HepG2 (cell line): ENCODE measurements around the gene FCHSD1. TPM values are rescaled to one million over a fixed set of nuclear protein-coding genes. Genes with fewer than 3 reads are reported as not detected.
A peak's percentile ranks its signal among the peaks of the same experiment; 100 is the strongest.

Source experiments
- BCL6 ChIP-seq: IDR thresholded peaks from 2 replicates; pipeline ENCODE4 v1.6.1; 2016; ENCODE audit warnings: missing genetic modification reagents, missing compliant biosample characterization
- CSRNP2 ChIP-seq: sonication (generic); formaldehyde crosslinking; conservative IDR thresholded peaks from 2 replicates; pipeline ENCODE4 v1.8.0; 2022; ENCODE audit warnings: low read depth, missing genetic modification reagents
- DPF2 ChIP-seq: sonication (generic); formaldehyde crosslinking; IDR thresholded peaks from 2 replicates; pipeline ENCODE4 v1.4.0; 2020; ENCODE audit warnings: mild to moderate bottlenecking, low read depth, missing genetic modification reagents, borderline replicate concordance
- MIER3 ChIP-seq: IDR thresholded peaks from 2 replicates; pipeline ENCODE4 v1.6.1; 2016; ENCODE audit warnings: missing compliant biosample characterization, borderline replicate concordance
- MXD3 ChIP-seq: IDR thresholded peaks from 2 replicates; pipeline ENCODE4 v1.6.1; 2016; ENCODE audit warnings: mild to moderate bottlenecking, missing biosample characterization, missing genetic modification reagents
- NRL ChIP-seq: sonication (generic); formaldehyde crosslinking; IDR thresholded peaks from 2 replicates; pipeline ENCODE4 v1.5.0; 2020; ENCODE audit warnings: missing genetic modification reagents, mild to moderate bottlenecking, moderate library complexity, borderline replicate concordance
- SATB2 ChIP-seq: sonication (generic); formaldehyde crosslinking; IDR thresholded peaks from 2 replicates; pipeline ENCODE4 v1.5.0; 2020; ENCODE audit warnings: missing genetic modification reagents
- SNRNP70 ChIP-seq: fragments of 200-400 bp; formaldehyde crosslinking; IDR thresholded peaks from 2 replicates; pipeline ENCODE4 v1.6.1; 2017; ENCODE audit warnings: mild to moderate bottlenecking, low read depth, low read length, moderate library complexity
- TBL1XR1 ChIP-seq: fragments of 150-350 bp; IDR thresholded peaks from 2 replicates; pipeline ENCODE4 v1.6.1; 2014; ENCODE audit warnings: borderline replicate concordance, low read length; ENCODE audit not compliant: partially characterized antibody
- XBP1 ChIP-seq: sonication (generic); formaldehyde crosslinking; IDR thresholded peaks from 2 replicates; pipeline ENCODE4 v1.5.0; 2020; ENCODE audit warnings: missing genetic modification reagents
- ZC3H4 ChIP-seq: sonication (generic); formaldehyde crosslinking; IDR thresholded peaks from 2 replicates; pipeline ENCODE4 v1.4.0; 2020; ENCODE audit warnings: missing genetic modification reagents, borderline replicate concordance
- ZFP90 ChIP-seq: sonication (generic); formaldehyde crosslinking; IDR thresholded peaks from 2 replicates; pipeline ENCODE4 v1.8.0; 2022; ENCODE audit warnings: missing genetic modification reagents, mild to moderate bottlenecking, inconsistent platforms, borderline replicate concordance
- ZNF225 ChIP-seq: sonication (generic); formaldehyde crosslinking; IDR thresholded peaks from 2 replicates; pipeline ENCODE4 v1.4.0; 2020; ENCODE audit warnings: mild to moderate bottlenecking, missing genetic modification reagents
- ZNF33A ChIP-seq: sonication (generic); formaldehyde crosslinking; IDR thresholded peaks from 2 replicates; pipeline ENCODE4 v1.5.1; 2020; ENCODE audit warnings: missing genetic modification reagents, mild to moderate bottlenecking, moderate library complexity, borderline replicate concordance
- ZNF44 ChIP-seq: sonication (generic); formaldehyde crosslinking; IDR thresholded peaks from 2 replicates; pipeline ENCODE4 v1.5.1; 2020; ENCODE audit warnings: mild to moderate bottlenecking, missing genetic modification reagents
- ZNF451 ChIP-seq: sonication (generic); formaldehyde crosslinking; IDR thresholded peaks from 2 replicates; pipeline ENCODE4 v1.5.0; 2020; ENCODE audit warnings: mild to moderate bottlenecking, missing genetic modification reagents
- ZNF549 ChIP-seq: sonication (generic); formaldehyde crosslinking; IDR thresholded peaks from 2 replicates; pipeline ENCODE4 v1.5.0; 2020; ENCODE audit warnings: missing genetic modification reagents
- ZNF746 ChIP-seq: sonication (generic); formaldehyde crosslinking; IDR thresholded peaks from 2 replicates; pipeline ENCODE4 v1.8.0; 2022; ENCODE audit warnings: mild to moderate bottlenecking, missing genetic modification reagents
- ZSCAN20 ChIP-seq: sonication (generic); formaldehyde crosslinking; IDR thresholded peaks from 2 replicates; pipeline ENCODE4 v1.4.0; 2020; ENCODE audit warnings: missing genetic modification reagents, mild to moderate bottlenecking, borderline replicate concordance
- ZSCAN21 ChIP-seq: sonication (generic); formaldehyde crosslinking; IDR thresholded peaks from 2 replicates; pipeline ENCODE4 v1.8.0; 2022; ENCODE audit warnings: mild to moderate bottlenecking, missing genetic modification reagents, moderate library complexity, borderline replicate concordance
- ZSCAN29 ChIP-seq: sonication (generic); formaldehyde crosslinking; conservative IDR thresholded peaks from 2 replicates; pipeline ENCODE4 v1.4.0; 2020; ENCODE audit warnings: mild to moderate bottlenecking, missing genetic modification reagents
- ZSCAN9 ChIP-seq: IDR thresholded peaks from 2 replicates; pipeline ENCODE4 v1.6.1; 2016; ENCODE audit warnings: borderline replicate concordance
- polyA plus RNA-seq, 8 experiments: library from polyadenylated mRNA; depleted of rRNA in 3 of 8; stranded (reverse) in 7 of 8; unstranded in 1 of 8; fragments of >200 nt; fragmentation: Illumina TruSeq in 4 of 8; extraction: Trizol in 4 of 8; gene quantifications; 2 replicates each; pipeline versions ENCODE4 v1.2.1 to v1.2.3, GENCODE V29; 2011 to 2016; ENCODE audit warnings: low read depth in 4 of 8, missing spikeins in 1 of 8, mixed read lengths in 1 of 8; ENCODE audit not compliant: insufficient read depth in 1 of 8
- total RNA-seq, 5 experiments: library from RNA; depleted of rRNA; stranded (reverse); fragments of >200 nt; fragmentation: Illumina TruSeq; extraction: Trizol; gene quantifications; 2 replicates each; pipeline ENCODE4 v1.2.3, GENCODE V29; 2016; ENCODE audit warnings: low read depth in 1 of 5
- TF ChIP-seq, protein P1 (sequence below): sonication (generic); formaldehyde crosslinking; IDR thresholded peaks from 2 replicates; pipeline ENCODE4 v1.8.0; 2022; ENCODE audit warnings: mild to moderate bottlenecking, missing genetic modification reagents, borderline replicate concordance
- TF ChIP-seq, protein P2 (sequence below): sonication (generic); formaldehyde crosslinking; IDR thresholded peaks from 2 replicates; pipeline ENCODE4 v1.8.0; 2022; ENCODE audit warnings: mild to moderate bottlenecking, missing genetic modification reagents; ENCODE audit not compliant: insufficient replicate concordance
- TF ChIP-seq, protein P3 (sequence below): sonication (generic); formaldehyde crosslinking; conservative IDR thresholded peaks from 2 replicates; pipeline ENCODE4 v1.8.1; 2023; ENCODE audit warnings: missing genetic modification reagents

FCHSD1 gene
- total and polyA plus RNA-seq, 2 of the 13 experiments (the other 11 are each of a cell fraction or from before 2014, with no cell fraction given), result 5.5 to 15.4 TPM

- TF ChIP-seq ZNF33A (CRISPR knock-in tag), result 0 out of 2 replicates have a peak, but pooled peaks have one; percentile 44
- TF ChIP-seq ZSCAN20, result no peak
- TF ChIP-seq TBL1XR1, result peak; percentile 49
- TF ChIP-seq MXD3 (CRISPR knock-in tag), result no peak
- TF ChIP-seq, protein P1, sequence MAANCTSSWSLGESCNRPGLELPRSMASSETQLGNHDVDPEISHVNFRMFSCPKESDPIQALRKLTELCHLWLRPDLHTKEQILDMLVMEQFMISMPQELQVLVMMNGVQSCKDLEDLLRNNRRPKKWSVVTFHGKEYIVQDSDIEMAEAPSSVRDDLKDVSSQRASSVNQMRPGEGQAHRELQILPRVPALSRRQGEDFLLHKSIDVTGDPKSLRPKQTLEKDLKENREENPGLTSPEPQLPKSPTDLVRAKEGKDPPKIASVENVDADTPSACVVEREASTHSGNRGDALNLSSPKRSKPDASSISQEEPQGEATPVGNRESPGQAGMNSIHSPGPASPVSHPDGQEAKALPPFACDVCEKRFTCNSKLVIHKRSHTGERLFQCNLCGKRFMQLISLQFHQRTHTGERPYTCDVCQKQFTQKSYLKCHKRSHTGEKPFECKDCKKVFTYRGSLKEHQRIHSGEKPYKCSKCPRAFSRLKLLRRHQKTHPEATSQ (CRISPR knock-in tag), result peak; percentile 86; the same call in 1 of the 2 replicates
- no peak for TF ChIP-seq ZNF44 (CRISPR knock-in tag)
- TF ChIP-seq XBP1 (CRISPR knock-in tag), result no peak
- TF ChIP-seq NRL (CRISPR knock-in tag), result no peak
- no peak for TF ChIP-seq SNRNP70
- TF ChIP-seq, protein P2, sequence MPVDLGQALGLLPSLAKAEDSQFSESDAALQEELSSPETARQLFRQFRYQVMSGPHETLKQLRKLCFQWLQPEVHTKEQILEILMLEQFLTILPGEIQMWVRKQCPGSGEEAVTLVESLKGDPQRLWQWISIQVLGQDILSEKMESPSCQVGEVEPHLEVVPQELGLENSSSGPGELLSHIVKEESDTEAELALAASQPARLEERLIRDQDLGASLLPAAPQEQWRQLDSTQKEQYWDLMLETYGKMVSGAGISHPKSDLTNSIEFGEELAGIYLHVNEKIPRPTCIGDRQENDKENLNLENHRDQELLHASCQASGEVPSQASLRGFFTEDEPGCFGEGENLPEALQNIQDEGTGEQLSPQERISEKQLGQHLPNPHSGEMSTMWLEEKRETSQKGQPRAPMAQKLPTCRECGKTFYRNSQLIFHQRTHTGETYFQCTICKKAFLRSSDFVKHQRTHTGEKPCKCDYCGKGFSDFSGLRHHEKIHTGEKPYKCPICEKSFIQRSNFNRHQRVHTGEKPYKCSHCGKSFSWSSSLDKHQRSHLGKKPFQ (CRISPR knock-in tag), result no peak
- peak; percentile 57; the same call in 1 of the 2 replicates for TF ChIP-seq DPF2 (CRISPR knock-in tag)
- TF ChIP-seq ZNF225, result no peak
- TF ChIP-seq MIER3 (CRISPR knock-in tag), result no peak; the same call in 1 of the 2 replicates
- TF ChIP-seq ZSCAN29, result no peak
- no peak for TF ChIP-seq ZNF549 (CRISPR knock-in tag)
- TF ChIP-seq ZFP90 (CRISPR knock-in tag), result no peak
- TF ChIP-seq BCL6, result peak; percentile 54; the same call in 1 of the 2 replicates
- TF ChIP-seq ZSCAN21, result no peak
- no peak for TF ChIP-seq CSRNP2 (CRISPR knock-in tag)
- TF ChIP-seq SATB2 (CRISPR knock-in tag), result no peak
- TF ChIP-seq ZC3H4 (CRISPR knock-in tag), result no peak
- TF ChIP-seq ZNF451 (CRISPR knock-in tag), result no peak
- TF ChIP-seq ZSCAN9 (CRISPR knock-in tag), result 0 out of 2 replicates have a peak, but pooled peaks have one; percentile 28
- no peak for TF ChIP-seq ZNF746 (CRISPR knock-in tag)
- TF ChIP-seq, protein P3, sequence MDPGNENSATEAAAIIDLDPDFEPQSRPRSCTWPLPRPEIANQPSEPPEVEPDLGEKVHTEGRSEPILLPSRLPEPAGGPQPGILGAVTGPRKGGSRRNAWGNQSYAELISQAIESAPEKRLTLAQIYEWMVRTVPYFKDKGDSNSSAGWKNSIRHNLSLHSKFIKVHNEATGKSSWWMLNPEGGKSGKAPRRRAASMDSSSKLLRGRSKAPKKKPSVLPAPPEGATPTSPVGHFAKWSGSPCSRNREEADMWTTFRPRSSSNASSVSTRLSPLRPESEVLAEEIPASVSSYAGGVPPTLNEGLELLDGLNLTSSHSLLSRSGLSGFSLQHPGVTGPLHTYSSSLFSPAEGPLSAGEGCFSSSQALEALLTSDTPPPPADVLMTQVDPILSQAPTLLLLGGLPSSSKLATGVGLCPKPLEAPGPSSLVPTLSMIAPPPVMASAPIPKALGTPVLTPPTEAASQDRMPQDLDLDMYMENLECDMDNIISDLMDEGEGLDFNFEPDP (CRISPR knock-in tag), result no peak
Observed at GRCh38 chr5:141590127-141590526, 61.1 kb downstream of the FCHSD1 start (continued).
